Measurements from ENCODE around the gene SF3B2.

- TF ChIP-seq, protein P1, sequence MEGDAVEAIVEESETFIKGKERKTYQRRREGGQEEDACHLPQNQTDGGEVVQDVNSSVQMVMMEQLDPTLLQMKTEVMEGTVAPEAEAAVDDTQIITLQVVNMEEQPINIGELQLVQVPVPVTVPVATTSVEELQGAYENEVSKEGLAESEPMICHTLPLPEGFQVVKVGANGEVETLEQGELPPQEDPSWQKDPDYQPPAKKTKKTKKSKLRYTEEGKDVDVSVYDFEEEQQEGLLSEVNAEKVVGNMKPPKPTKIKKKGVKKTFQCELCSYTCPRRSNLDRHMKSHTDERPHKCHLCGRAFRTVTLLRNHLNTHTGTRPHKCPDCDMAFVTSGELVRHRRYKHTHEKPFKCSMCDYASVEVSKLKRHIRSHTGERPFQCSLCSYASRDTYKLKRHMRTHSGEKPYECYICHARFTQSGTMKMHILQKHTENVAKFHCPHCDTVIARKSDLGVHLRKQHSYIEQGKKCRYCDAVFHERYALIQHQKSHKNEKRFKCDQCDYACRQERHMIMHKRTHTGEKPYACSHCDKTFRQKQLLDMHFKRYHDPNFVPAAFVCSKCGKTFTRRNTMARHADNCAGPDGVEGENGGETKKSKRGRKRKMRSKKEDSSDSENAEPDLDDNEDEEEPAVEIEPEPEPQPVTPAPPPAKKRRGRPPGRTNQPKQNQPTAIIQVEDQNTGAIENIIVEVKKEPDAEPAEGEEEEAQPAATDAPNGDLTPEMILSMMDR (conservative IDR thresholded peaks at IDR 0.05; ENCODE audit: low read length), result no peak
- TF ChIP-seq EZH2phosphoT487 (IDR thresholded peaks at IDR 0.05; ENCODE audit: borderline replicate concordance, low read depth, low read length), result no peak
These were observed 16.4 kb upstream of the SF3B2 start for GRCh38 chr11:66035653-66036333.

Data from OCI-LY7 (cell line).